Occipital lobe (tissue), 2 donors: ENCODE results near the gene TP53. TPM values are rescaled to one million over a fixed set of nuclear protein-coding genes. Genes with fewer than 3 reads are reported as not detected.

Source experiments
- DNase-seq: peaks from one replicate; lab custom pipeline; 2025; lab: John Stamatoyannopoulos, UW
- total RNA-seq: library from RNA; depleted of rRNA; stranded (reverse); fragments of >200 nt; gene quantifications from one replicate; pipeline ENCODE4 v1.2.3, GENCODE V29; 2014

Gene TP53
- total RNA-seq, 1 donor from 2014 or later: 9.4 TPM

GRCh38 chr17:7707446-7707845 is 20.2 kb upstream of the TP53 start:
- DNase-seq: no peak

- DNase-seq: no peak
These were observed 19.5 kb upstream of the TP53 start for GRCh38 chr17:7706631-7707354.

GRCh38 chr17:7705269-7706255 is 18.3 kb upstream of the TP53 start:
- DNase-seq: no peak

GRCh38 chr17:7704601-7705268 is 17.4 kb upstream of the TP53 start, which contains the start of gene EFNB3:
Gene EFNB3, plus strand, starts transcription at chr17:7705202. Its CDS starts 397 bp downstream, at chr17:7705599.
- peak; percentile 45 for DNase-seq

- DNase-seq: peak; percentile 39
These were observed 16.5 kb upstream of the TP53 start for GRCh38 chr17:7703584-7704479.

- no peak for DNase-seq
These were observed 15.5 kb upstream of the TP53 start for GRCh38 chr17:7702776-7703175.

- DNase-seq: no peak
These were observed 14.4 kb upstream of the TP53 start for GRCh38 chr17:7701681-7702080.

GRCh38 chr17:7700510-7700909 is 13.2 kb upstream of the TP53 start:
- DNase-seq: no peak

GRCh38 chr17:7697828-7698588 is 10.7 kb upstream of the TP53 start:
- no peak for DNase-seq

GRCh38 chr17:7695586-7695985 is 8.3 kb upstream of the TP53 start:
- no peak for DNase-seq

GRCh38 chr17:7688808-7689316 is 1.6 kb upstream of the TP53 start:
- DNase-seq: no peak

- peak; percentile 97 for DNase-seq
These were observed 868 bp upstream of the TP53 start, which contains the start of gene WRAP53 for GRCh38 chr17:7687908-7688807. Gene WRAP53, plus strand, starts transcription at chr17:7688477. Its CDS starts 172 bp downstream, at chr17:7688649.

GRCh38 chr17:7686222-7687071 is 843 bp downstream of the TP53 start:
- DNase-seq: peak; percentile 80

- peak; percentile 85 for DNase-seq
These were observed 1.6 kb downstream of the TP53 start for GRCh38 chr17:7685533-7686221.

GRCh38 chr17:7684851-7685532 is 2.3 kb downstream of the TP53 start:
- no peak for DNase-seq

- no peak for DNase-seq
These were observed 9.8 kb downstream of the TP53 start for GRCh38 chr17:7677388-7678067.
